Heart right ventricle (tissue), 16 donors: ENCODE measurements around the gene VDR. TPM values are rescaled to one million over a fixed set of nuclear protein-coding genes. Genes with fewer than 3 reads are reported as not detected.

Experiments used
- ATAC-seq, 8 donors: fragments of 200-7000 bp; cut with Tn5 transposase; one replicate each; pipeline ENCODE4 v1.9.1; 2020; ENCODE audit warnings: mild to moderate bottlenecking in 8 of 8, moderate library complexity in 8 of 8, moderate number of reproducible peaks in 1 of 8
- DNase-seq, 2 donors: peaks; one replicate each; pipeline ENCODE4 v3.0.0-alpha.2; 2020
- H3K27ac ChIP-seq, 10 donors: fragments of 200-600 bp; sonication (generic) in 2 of 10; one replicate each; pipeline versions ENCODE4 v1.5.0 to v1.8.0; 2020 to 2022; ENCODE audit warnings: mild to moderate bottlenecking in 3 of 10
- H3K27me3 ChIP-seq, 7 donors: fragments of 200-600 bp; one replicate each; pipeline ENCODE4 v1.8.0; 2021 to 2022; ENCODE audit warnings: mild to moderate bottlenecking in 2 of 7
- H3K36me3 ChIP-seq, 9 donors: fragments of 200-600 bp; sonication (generic) in 1 of 9; one replicate each; pipeline versions ENCODE4 v1.5.0 to v1.8.0; 2020 to 2022; ENCODE audit warnings: mild to moderate bottlenecking in 2 of 9
- H3K4me1 ChIP-seq, 9 donors: fragments of 200-600 bp; sonication (generic) in 1 of 9; one replicate each; pipeline versions ENCODE4 v1.5.0 to v1.8.0; 2020 to 2022; ENCODE audit warnings: mild to moderate bottlenecking in 4 of 9
- H3K4me3 ChIP-seq, 10 donors: fragments of 200-600 bp; sonication (generic) in 2 of 10; one replicate each; pipeline versions ENCODE4 v1.5.0 to v1.8.0; 2020 to 2022; ENCODE audit warnings: mild to moderate bottlenecking in 7 of 10, moderate library complexity in 2 of 10
- H3K9me3 ChIP-seq, 11 donors: fragments of 200-600 bp in 10 of 11; sonication (generic) in 2 of 11; one replicate each; pipeline versions ENCODE4 v1.5.0 to v1.8.0; 2013 to 2022; ENCODE audit warnings: mild to moderate bottlenecking in 2 of 11, control low read depth in 1 of 11, moderate library complexity in 1 of 11
- WGBS, 2 donors: extraction: QIAGEN DNeasy Blood & Tissue Kit; methylation state at CpG; one replicate each; pipeline ENCODE4 v1.1.7; 2013; ENCODE audit warnings: inconsistent platforms in 1 of 2; 5-methylcytosine and 5-hydroxymethylcytosine counted together
- intact Hi-C, 10 donors: fragments of 100-400 bp; cut with DNase I; formaldehyde crosslinking; loops; one replicate each; pipeline versions ENCODE4 v1.11.1 to v1.14.2; 2022
- polyA plus RNA-seq, 2 donors: library from polyadenylated mRNA; stranded (reverse); fragments of 200-250 nt; gene quantifications; one replicate each; pipeline ENCODE4 v1.2.3, GENCODE V29; 2013
- total RNA-seq, 10 donors: library from RNA; stranded (reverse); fragmentation: NEBNext Ultra II Directional in 3 of 10; extraction: Animal tissue kit (Norgen Biotek cat#: 25700) in 3 of 10; gene quantifications; one replicate each; pipeline versions ENCODE4 v1.2.1 to v1.2.4, GENCODE V29; 2021 to 2023
- TF ChIP-seq, protein P1 (sequence below), 9 donors: fragments of 200-600 bp; sonication (generic) in 2 of 9; IDR thresholded peaks; one replicate each; pipeline versions ENCODE4 v1.5.0 to v1.8.0; 2021 to 2022; ENCODE audit warnings: antibody characterized with exemption in 9 of 9, mild to moderate bottlenecking in 5 of 9, moderate library complexity in 1 of 9
- donor health status: Arrhythmogenic right ventricular cardiomyopathy.
- donor health status: ischemic (EF 13 %, LVEDD 7.1; RV severe dilation, severe dysfunction).
- donor health status: healthy with polysubstance abuse.
- donor health status: DM: no; HTN: yes; CAD: no.
- donor health status: DM: no; HTN: no; CAD: no.
- donor health status: ischemic (EF 25% LVEDD 6.9; RV normal size, moderate dysfunction).
- donor health status: ischemic (EF 25% LVEDD 5.7; RV mildly dilated, moderate dysfunction).
- donor health status: healthy.
- donor health status: DM: yes; HTN: yes; CAD: no.
- donor health status: Ischemic cardiomyopathy.
- donor health status: ischemic (EF 35%, LVEDD 5.7; RV mildly dilated, moderate dysfunction).
- donor health status: nonischemic (EF 11% LVEDD 7.7; RV severe dilation, severe dysfunction).
- donor health status: DM: yes; HTN: yes; CAD: no.
- donor health status: PGD.
- donor health status: ischemic (EF 29% LVEDD 5.4; RV normal size, mild dysfunction).
- donor health status: nonischemic (EF 23%, LVEDD 6.1; RV moderate dilation, normal function).

VDR gene
- total and polyA plus RNA-seq, 12 donors, result 0.08 to 3.0 (median 0.31) TPM

DNA sequence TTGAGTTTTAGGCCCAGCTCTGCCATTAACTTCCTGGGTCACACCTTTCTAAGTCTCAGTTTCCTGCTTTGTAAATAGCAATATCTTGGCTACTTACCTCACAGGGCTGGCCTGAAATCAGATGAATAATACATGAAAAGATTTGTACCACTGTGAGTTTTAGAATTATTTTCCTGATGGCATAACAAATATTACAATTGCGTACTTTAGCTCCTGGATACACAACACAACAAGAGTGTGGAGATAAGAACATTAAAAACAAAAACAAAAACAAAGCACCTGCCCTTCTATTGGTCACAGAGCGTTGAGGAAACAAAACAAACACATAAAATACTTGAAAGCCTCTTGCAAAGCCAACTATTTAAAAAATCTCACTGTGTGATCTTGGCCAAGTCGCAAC lies 80.2 kb downstream of the VDR start:
- Histone ChIP-seq H3K27me3 (no peaks in the 10 kb centered on the region), H3K36me3 (no peaks in the 10 kb centered on the region), H3K4me1 (peaks cover 31 to 96% (median 86%) of the 10 kb centered on the region in 9 donors), H3K27ac (peak overlapping the region in 9 of 10 donors; percentile 49 to 100 (median 98)), H3K4me3 (no peak overlapping the region), H3K9me3 (no peaks in the 10 kb centered on the region)
- TF ChIP-seq, protein P1, sequence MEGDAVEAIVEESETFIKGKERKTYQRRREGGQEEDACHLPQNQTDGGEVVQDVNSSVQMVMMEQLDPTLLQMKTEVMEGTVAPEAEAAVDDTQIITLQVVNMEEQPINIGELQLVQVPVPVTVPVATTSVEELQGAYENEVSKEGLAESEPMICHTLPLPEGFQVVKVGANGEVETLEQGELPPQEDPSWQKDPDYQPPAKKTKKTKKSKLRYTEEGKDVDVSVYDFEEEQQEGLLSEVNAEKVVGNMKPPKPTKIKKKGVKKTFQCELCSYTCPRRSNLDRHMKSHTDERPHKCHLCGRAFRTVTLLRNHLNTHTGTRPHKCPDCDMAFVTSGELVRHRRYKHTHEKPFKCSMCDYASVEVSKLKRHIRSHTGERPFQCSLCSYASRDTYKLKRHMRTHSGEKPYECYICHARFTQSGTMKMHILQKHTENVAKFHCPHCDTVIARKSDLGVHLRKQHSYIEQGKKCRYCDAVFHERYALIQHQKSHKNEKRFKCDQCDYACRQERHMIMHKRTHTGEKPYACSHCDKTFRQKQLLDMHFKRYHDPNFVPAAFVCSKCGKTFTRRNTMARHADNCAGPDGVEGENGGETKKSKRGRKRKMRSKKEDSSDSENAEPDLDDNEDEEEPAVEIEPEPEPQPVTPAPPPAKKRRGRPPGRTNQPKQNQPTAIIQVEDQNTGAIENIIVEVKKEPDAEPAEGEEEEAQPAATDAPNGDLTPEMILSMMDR (IDR thresholded peaks at IDR 0.05), result no peak
- DNase-seq, result no peak
- intact Hi-C loops, result loop anchor here in 1 of 10 donors (5.0 kb wide), 1 partner anchor 107 kb away; no protein-coding TSS in a partner anchor
- WGBS, 2 donors, result 83 to 89% methylated on average over 3 of the region's 3 CpGs
- ATAC-seq, result no peak

DNA sequence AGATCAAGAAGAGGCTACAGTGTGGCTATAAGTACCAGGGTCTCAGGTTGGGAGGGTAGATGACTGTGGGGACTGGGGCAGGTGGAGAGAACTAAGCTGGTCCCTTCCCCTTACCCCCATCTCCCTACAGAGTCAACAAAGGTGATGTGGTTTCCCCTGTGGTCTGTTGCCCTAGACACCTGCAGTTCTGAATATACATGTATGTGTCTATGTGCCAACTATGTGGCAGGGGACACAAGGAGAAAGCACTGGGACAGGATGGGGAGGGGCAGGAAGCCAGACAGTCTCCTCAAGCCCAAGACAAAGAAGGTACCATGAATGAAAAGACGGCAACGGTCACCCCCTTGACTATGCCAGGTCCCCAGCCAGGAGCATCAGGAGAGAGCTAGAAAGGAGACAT lies 80.6 kb downstream of the VDR start:
- Histone ChIP-seq H3K4me3 (no peak overlapping the region), H3K27me3 (no peaks in the 10 kb centered on the region), H3K27ac (peak overlapping the region in 9 of 10 donors; percentile 49 to 100 (median 98)), H3K4me1 (peaks cover 27 to 91% (median 82%) of the 10 kb centered on the region in 9 donors), H3K36me3 (no peaks in the 10 kb centered on the region), H3K9me3 (no peaks in the 10 kb centered on the region)
- WGBS, 2 donors, result 65 to 75% methylated on average over 2 of the region's 2 CpGs
- intact Hi-C loops, result loop anchor here in 1 of 10 donors (5.0 kb wide), 1 partner anchor 107 kb away; no protein-coding TSS in a partner anchor
- ATAC-seq (no peak), DNase-seq (no peak)
- TF ChIP-seq, protein P1 (IDR thresholded peaks at IDR 0.05), result no peak

DNA sequence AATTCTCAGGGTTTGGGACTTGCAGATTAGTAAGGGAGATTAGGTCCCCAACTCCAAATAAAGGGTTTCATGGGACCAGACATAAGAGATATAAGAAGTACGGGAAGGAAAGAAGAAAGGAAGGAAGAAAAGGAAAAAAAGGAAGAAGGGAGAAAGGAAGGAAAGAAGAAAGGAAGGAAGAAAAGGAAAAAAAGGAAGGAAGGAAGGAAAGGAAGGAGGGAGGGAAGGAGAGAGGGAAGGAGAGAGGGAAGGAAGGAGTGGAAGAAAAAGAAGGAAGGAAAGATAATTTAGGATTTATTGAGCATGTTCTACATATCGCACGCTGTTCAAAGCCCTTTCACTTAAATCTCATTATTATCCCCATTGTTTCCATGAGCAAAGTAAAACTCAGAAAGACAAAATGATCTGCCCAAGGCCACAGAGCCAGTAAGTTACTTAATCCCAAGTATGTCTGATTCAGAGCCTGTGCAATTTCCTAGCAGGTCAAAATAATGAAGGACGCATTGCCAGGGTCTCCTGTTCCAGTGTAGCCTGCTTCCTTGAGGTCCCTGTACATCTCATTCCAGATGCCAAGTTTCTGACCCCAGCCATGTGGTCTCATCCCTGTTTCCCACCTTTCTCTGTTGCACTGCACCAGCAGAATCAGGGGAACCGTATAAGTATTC lies 81.2 kb downstream of the VDR start:
- TF ChIP-seq, protein P1 (IDR thresholded peaks at IDR 0.05), result no peak
- whole genome bisulfite sequencing, 2 donors, result 86 to 89% methylated on average over 5 of the region's 5 CpGs
- H3K27ac ChIP-seq, result peak overlapping the region in 9 of 10 donors; percentile 49 to 100 (median 98)
- intact Hi-C loops, result loop anchor here in 1 of 10 donors (5.0 kb wide), 1 partner anchor 106 kb away; no protein-coding TSS in a partner anchor
- DNase-seq (no peak), ATAC-seq (no peak)
- H3K9me3 ChIP-seq, result no peaks in the 10 kb centered on the region
- H3K4me1 ChIP-seq, result peaks cover 23 to 90% (median 81%) of the 10 kb centered on the region in 9 donors
- H3K4me3 ChIP-seq, result no peak overlapping the region
- no peaks in the 10 kb centered on the region for H3K36me3 ChIP-seq
- no peaks in the 10 kb centered on the region for H3K27me3 ChIP-seq

DNA sequence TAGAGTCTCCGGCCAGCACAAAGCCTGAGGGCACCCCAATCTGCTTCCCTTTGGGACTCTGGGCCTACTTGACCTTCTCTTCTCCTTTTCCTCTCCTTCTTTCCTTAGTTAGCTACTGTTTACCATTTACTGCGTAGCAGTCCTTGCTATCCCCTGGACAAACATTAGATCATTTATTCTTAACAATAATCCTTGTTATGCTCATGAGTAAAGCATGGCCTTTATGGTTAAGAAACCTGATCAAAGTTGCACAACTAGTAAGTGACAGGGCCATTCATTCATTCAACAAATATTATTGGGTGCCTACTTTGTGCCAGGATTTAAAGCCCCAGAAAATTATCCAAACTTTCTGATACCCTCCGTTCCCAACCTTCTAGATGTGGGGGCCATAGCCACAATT lies 81.9 kb downstream of the VDR start:
- DNase-seq (no peak), ATAC-seq (no peak)
- peaks cover 0 to 6% (median 0%) of the 10 kb centered on the region in 9 donors for H3K36me3 ChIP-seq
- WGBS, 2 donors, result 77 to 95% methylated on average over 3 of the region's 3 CpGs
- H3K27ac ChIP-seq, result peak overlapping the region; percentile 94 to 100 (median 99)
- no peak overlapping the region for H3K4me3 ChIP-seq
- no peaks in the 10 kb centered on the region for H3K27me3 ChIP-seq
- intact Hi-C loops, result loop anchor here in 1 of 10 donors (5.0 kb wide), 1 partner anchor 106 kb away; no protein-coding TSS in a partner anchor
- TF ChIP-seq, protein P1 (IDR thresholded peaks at IDR 0.05), result no peak
- peaks cover 18 to 90% (median 81%) of the 10 kb centered on the region in 9 donors for H3K4me1 ChIP-seq
- H3K9me3 ChIP-seq, result no peaks in the 10 kb centered on the region
